DOHH2 (cell line): ENCODE results near the gene IGFBP1.

Experiments used
- H3F3A ChIP-seq: fragments of 200-600 bp; sonication (generic), shearing (Covaris generic); 2 replicates; pipeline ENCODE4 v1.6.0; 2016; ENCODE audit warnings: antibody characterized with exemption, mild to moderate bottlenecking; ENCODE audit not compliant: control insufficient read depth, insufficient read depth
- H3K27ac ChIP-seq: fragments of 200-600 bp; sonication (generic); 2 replicates; pipeline ENCODE4 v1.5.1; 2014; ENCODE audit warnings: low read depth, mild to moderate bottlenecking, low read length, moderate library complexity
- H3K27me3 ChIP-seq: fragments of 200-600 bp; sonication (generic); 2 replicates; pipeline ENCODE4 v1.6.1; 2014; ENCODE audit warnings: mild to moderate bottlenecking, low read length, mixed read lengths; ENCODE audit not compliant: control insufficient read depth
- H3K36me3 ChIP-seq: fragments of 200-600 bp; sonication (generic); 2 replicates; pipeline ENCODE4 v1.6.1; 2014; ENCODE audit warnings: mild to moderate bottlenecking, low read length, moderate library complexity, mixed read lengths; ENCODE audit not compliant: control insufficient read depth
- H3K4me1 ChIP-seq: fragments of 200-600 bp; sonication (generic); 2 replicates; pipeline ENCODE4 v1.6.1; 2014; ENCODE audit warnings: mild to moderate bottlenecking, low read length, mixed read lengths; ENCODE audit not compliant: control insufficient read depth
- H3K4me2 ChIP-seq: fragments of 200-600 bp; sonication (generic); 2 replicates; pipeline ENCODE4 v1.6.0; 2014; ENCODE audit warnings: mild to moderate bottlenecking, low read length, moderate library complexity
- H3K4me3 ChIP-seq: fragments of 200-600 bp; sonication (generic); 2 replicates; pipeline ENCODE4 v1.5.1; 2014; ENCODE audit warnings: mild to moderate bottlenecking, low read length, mixed read lengths
- H3K79me2 ChIP-seq: fragments of 200-600 bp; sonication (generic); 2 replicates; pipeline ENCODE4 v1.6.1; 2014; ENCODE audit warnings: mild to moderate bottlenecking, low read length, mixed read lengths; ENCODE audit not compliant: control insufficient read depth
- H3K9me2 ChIP-seq: fragments of 200-600 bp; sonication (generic); replicated peaks from 2 replicates; pipeline ENCODE4 v1.6.1; 2014; ENCODE audit warnings: mild to moderate bottlenecking, low read length, mixed read lengths; ENCODE audit not compliant: control insufficient read depth
- H3K9me3 ChIP-seq: fragments of 200-600 bp; sonication (generic); 2 replicates; pipeline ENCODE4 v1.6.1; 2014; ENCODE audit warnings: antibody characterized with exemption, low read length, mixed read lengths; ENCODE audit not compliant: control insufficient read depth, insufficient read depth
- H4K20me1 ChIP-seq: fragments of 200-600 bp; sonication (generic); 2 replicates; pipeline ENCODE4 v1.6.0; 2014; ENCODE audit warnings: low read depth, mild to moderate bottlenecking, antibody characterized with exemption, low read length, moderate library complexity; ENCODE audit not compliant: control insufficient read depth, insufficient read depth
- CTCF ChIP-seq: fragments of 200-600 bp; sonication (generic); IDR thresholded peaks from one replicate; pipeline ENCODE4 v1.5.1; 2014; ENCODE audit warnings: antibody characterized with exemption, mild to moderate bottlenecking, low read depth, low read length; ENCODE audit not compliant: poor library complexity, severe bottlenecking
- EZH2phosphoT487 ChIP-seq: fragments of 200-600 bp; sonication (generic); IDR thresholded peaks from 2 replicates; pipeline ENCODE4 v1.6.1; 2017; ENCODE audit warnings: borderline replicate concordance, mild to moderate bottlenecking, antibody characterized with exemption, low read length, moderate library complexity, mixed read lengths

The IGFBP1 gene

DNA sequence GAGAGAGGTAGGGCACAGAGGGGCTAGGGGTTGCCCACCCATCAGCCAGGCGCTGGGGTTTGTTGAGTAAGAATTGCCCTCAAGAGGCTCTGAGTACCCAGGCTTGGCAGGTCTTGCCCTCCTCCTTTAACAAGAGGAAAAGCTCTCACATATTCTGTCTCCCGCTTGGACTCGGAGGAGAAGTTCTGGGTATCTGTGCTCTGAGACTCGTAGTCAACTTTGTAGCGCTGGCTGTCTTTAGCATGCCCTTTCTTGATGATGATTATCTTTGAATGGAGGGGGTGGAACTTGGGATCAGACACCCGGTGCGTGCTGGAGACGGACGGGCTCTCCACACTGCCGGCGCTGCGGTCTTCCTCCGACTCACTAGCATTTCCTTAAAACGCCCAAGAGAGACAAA is 28.8 kb downstream of the IGFBP1 start:
- Histone ChIP-seq H3K36me3 (no peaks in the 10 kb centered on the region), H3K27ac (no peak overlapping the region), H3K4me2 (no peak overlapping the region), H3K9me2 (no peaks in the 10 kb centered on the region), H3K4me1 (no peaks in the 10 kb centered on the region), H3K79me2 (no peaks in the 10 kb centered on the region), H3K9me3 (no peaks in the 10 kb centered on the region), H3K4me3 (no peak overlapping the region), H4K20me1 (no peaks in the 10 kb centered on the region), H3K27me3 (peaks cover 36% of the 10 kb centered on the region), H3F3A (no peaks in the 10 kb centered on the region)
- TF ChIP-seq CTCF = no peak
- TF ChIP-seq EZH2phosphoT487 = no peak

DNA sequence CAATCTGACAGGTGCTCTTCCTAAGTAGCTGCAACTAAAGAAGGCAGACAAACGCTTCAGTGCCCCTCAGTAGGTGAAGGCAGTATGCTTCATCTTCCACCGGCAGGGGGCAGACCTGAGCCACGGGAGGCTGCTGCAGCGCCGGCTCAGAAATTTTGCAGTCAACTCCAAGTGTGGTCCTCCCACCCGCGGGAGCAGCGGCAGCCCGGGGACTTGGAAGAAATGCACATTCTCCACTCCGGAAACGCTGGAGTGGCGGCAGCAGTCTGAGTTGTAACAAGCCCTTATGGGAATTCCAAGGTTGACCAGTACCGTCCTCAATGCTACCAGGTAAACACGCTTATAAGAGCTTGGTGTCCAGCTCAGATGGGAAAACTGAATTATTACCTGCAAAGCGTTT is 29.4 kb downstream of the IGFBP1 start:
- H3K9me2 ChIP-seq = no peaks in the 10 kb centered on the region
- H3K9me3 ChIP-seq = no peaks in the 10 kb centered on the region
- TF ChIP-seq EZH2phosphoT487 (no peak), CTCF (peak; percentile 99)
- no peaks in the 10 kb centered on the region for H3K79me2 ChIP-seq
- no peaks in the 10 kb centered on the region for H3K36me3 ChIP-seq
- H3K4me2 ChIP-seq = no peak overlapping the region
- no peaks in the 10 kb centered on the region for H4K20me1 ChIP-seq
- no peaks in the 10 kb centered on the region for H3F3A ChIP-seq
- H3K27me3 ChIP-seq = peaks cover 41% of the 10 kb centered on the region
- H3K4me3 ChIP-seq = no peak overlapping the region
- no peaks in the 10 kb centered on the region for H3K4me1 ChIP-seq
- no peak overlapping the region for H3K27ac ChIP-seq

GRCh38 chr7:45918556-45918955 is 30.3 kb downstream of the IGFBP1 start:
- no peaks in the 10 kb centered on the region for H3K9me3 ChIP-seq
- H3F3A ChIP-seq = no peaks in the 10 kb centered on the region
- no peak overlapping the region for H3K4me3 ChIP-seq
- no peaks in the 10 kb centered on the region for H4K20me1 ChIP-seq
- H3K79me2 ChIP-seq = no peaks in the 10 kb centered on the region
- no peak overlapping the region for H3K27ac ChIP-seq
- H3K4me1 ChIP-seq = no peaks in the 10 kb centered on the region
- TF ChIP-seq CTCF (no peak), EZH2phosphoT487 (no peak)
- H3K9me2 ChIP-seq = no peaks in the 10 kb centered on the region
- no peaks in the 10 kb centered on the region for H3K36me3 ChIP-seq
- peaks cover 42% of the 10 kb centered on the region for H3K27me3 ChIP-seq
- H3K4me2 ChIP-seq = no peak overlapping the region
